GM21825 (cell line): Measurements from ENCODE around the gene BAZ1B.

Experiments used
- ATAC-seq: cut with Tn5 transposase; IDR thresholded peaks from one replicate; pipeline ENCODE4 v1.9.1; 2021; ENCODE audit warnings: mild to moderate bottlenecking, moderate library complexity; ENCODE audit not compliant: unreplicated experiment

BAZ1B gene

GRCh38 chr7:73449422-73449821 lies 72.7 kb downstream of the BAZ1B start:
- ATAC-seq, result no peak

- no peak for ATAC-seq
Measured at GRCh38 chr7:73448609-73449008, 73.5 kb downstream of the BAZ1B start.

- ATAC-seq, result no peak
Measured at GRCh38 chr7:73447121-73447733, 74.9 kb downstream of the BAZ1B start.

- no peak for ATAC-seq
Measured at GRCh38 chr7:73446682-73447081, 75.4 kb downstream of the BAZ1B start.

- ATAC-seq, result no peak
Measured at GRCh38 chr7:73443548-73444255, 78.4 kb downstream of the BAZ1B start.

- ATAC-seq, result no peak
Measured at GRCh38 chr7:73442903-73443500, 79.1 kb downstream of the BAZ1B start.

GRCh38 chr7:73442222-73442902 lies 79.7 kb downstream of the BAZ1B start:
- ATAC-seq, result no peak

GRCh38 chr7:73439410-73439704 lies 82.7 kb downstream of the BAZ1B start:
- no peak for ATAC-seq

GRCh38 chr7:73438547-73439409 lies 83.3 kb downstream of the BAZ1B start:
- ATAC-seq, result no peak

- ATAC-seq, result no peak
Measured at GRCh38 chr7:73437621-73438416, 84.3 kb downstream of the BAZ1B start.

- ATAC-seq, result no peak
Measured at GRCh38 chr7:73437091-73437490, 85.0 kb downstream of the BAZ1B start.

- ATAC-seq, result no peak
Measured at GRCh38 chr7:73436031-73436929, 85.8 kb downstream of the BAZ1B start.

GRCh38 chr7:73435471-73436009 lies 86.6 kb downstream of the BAZ1B start:
- no peak for ATAC-seq

GRCh38 chr7:73434701-73435069 lies 87.4 kb downstream of the BAZ1B start:
- no peak for ATAC-seq

GRCh38 chr7:73433924-73434700 lies 88.0 kb downstream of the BAZ1B start:
- peak; percentile 13 for ATAC-seq

- no peak for ATAC-seq
Measured at GRCh38 chr7:73432676-73433075, 89.4 kb downstream of the BAZ1B start.

GRCh38 chr7:73431041-73431835 lies 90.9 kb downstream of the BAZ1B start:
- ATAC-seq, result no peak
